Measurements from ENCODE around the gene DPP3. TPM values are rescaled to one million over a fixed set of nuclear protein-coding genes. Genes with fewer than 3 reads are reported as not detected.

The DPP3 gene
- total RNA-seq (2021; ENCODE audit: unreplicated experiment) (55.6 TPM), Bru-seq, nascent RNA (percentile 46 among the genes with signal in this experiment), BruChase-seq, experiment 1, labeled RNA remaining after a 6-hour chase (percentile 65 among the genes with signal in this experiment), BruChase-seq, experiment 2, labeled RNA remaining after a 2-hour chase (percentile 50 among the genes with signal in this experiment)
- polyA plus RNA-seq (2012): 55.7 and 59.8 TPM in 2 replicates
- long read RNA-seq, transcript DPP3-209 (18 exons, 2,974 nt): major isoform, 19 of 98 reads
- long read RNA-seq, transcript DPP3-211 (18 exons, 3,078 nt): minor isoform, 17 of 98 reads
- long read RNA-seq, partial matches to known transcripts: 50 of 98 reads
- long read RNA-seq, other reads (novel, unspliced or antisense): 12 of 98 reads

- ChIA-PET POLR2A (interaction anchor here (0.5 to 2.9 kb wide), 15 partner anchors 11 to 402 kb away, joined by 3 to 17 read pairs (median 4); partner anchors contain the start of genes BBS1, MRPL11, PELI3 and RBM14), CTCF (interaction anchor here (0.6 to 1.5 kb wide), 11 partner anchors 11 to 198 kb away, joined by 3 to 16 read pairs (median 6); partner anchors contain the start of genes MRPL11, PELI3 and RBM4B), RAD21 (ENCODE audit: low non-redundant PET in 1 of 2, low total read pairs in 2 of 2, uncharacterized antibody in 2 of 2, unreplicated experiment in 2 of 2) (interaction anchor here (0.9 to 1.0 kb wide), 2 partner anchors 41 to 198 kb away, joined by 4 to 5 read pairs; partner anchors contain the start of gene MRPL11 (in 1 of the 2))
- Histone ChIP-seq H4K20me1 (ENCODE audit: insufficient read depth) (no peaks in the 10 kb centered on the region), H3K79me2 (ENCODE audit: insufficient read depth, low read length) (peaks cover 6% of the 10 kb centered on the region; the same call in 1 of the 2 replicates), H3K9me2 (ENCODE audit: insufficient read depth) (no peaks in the 10 kb centered on the region), H3K36me3 (ENCODE audit: control insufficient read depth in 1 of 2, insufficient read depth in 2 of 2, low read length in 2 of 2) (0 out of 4 replicates have a peak, but pooled peaks cover 0 to 3% of the 10 kb centered on the region in 2 experiments), H3K4me2 (ENCODE audit: low read length) (peak within 1 kb of the TSS; percentile 89), H3K4me1 (ENCODE audit: control insufficient read depth in 1 of 2, insufficient read depth in 2 of 2, low read length in 2 of 2) (peaks cover 8 to 17% of the 10 kb centered on the region in 2 experiments; a peak in 1 of 4 replicates), H3K9ac (ENCODE audit: low read length) (peak within 1 kb of the TSS; percentile 95), H3K27me3 (ENCODE audit: insufficient read depth, low read length) (no peaks in the 10 kb centered on the region), H2AFZ (ENCODE audit: low read depth, low read length, poor library complexity, severe bottlenecking) (no peak within 1 kb of the TSS), H3K9me3 (ENCODE audit: control insufficient read depth in 1 of 2, insufficient read depth in 1 of 2, low read depth in 1 of 2, low read length in 2 of 2) (no peaks in the 10 kb centered on the region), H3K4me3 (replicated peaks in 1 of 2; ENCODE audit: low read depth in 1 of 2, low read length in 2 of 2) (peak within 1 kb of the TSS; percentile 86 to 88), H3K27ac (ENCODE audit: low read depth, low read length) (peak within 1 kb of the TSS; percentile 79)
- intact Hi-C loops (cut with micrococcal nuclease): loop anchor here (1.0 kb wide), 1 partner anchor 198 kb away; no protein-coding TSS in a partner anchor
- DNase-seq (ENCODE audit: low read depth, low spot score): peak; percentile 91
- peak; percentile 100 for TF ChIP-seq ZFX (IDR thresholded peaks at IDR 0.05)
- TF ChIP-seq YY1 (IDR thresholded peaks at IDR 0.05; ENCODE audit: extremely low read depth, insufficient replicate concordance, low read depth, low read length): peak; percentile 21
- no peak for TF ChIP-seq SP1 (IDR thresholded peaks at IDR 0.05; ENCODE audit: low read depth)
- peak; percentile 66 for TF ChIP-seq POLR2A (IDR thresholded peaks at IDR 0.05; ENCODE audit: borderline replicate concordance, extremely low read depth, insufficient read depth, insufficient read length)
- TF ChIP-seq TCF7L2 (IDR thresholded peaks at IDR 0.05; ENCODE audit: borderline replicate concordance, extremely low read depth, insufficient read depth, insufficient read length): peak; percentile 56
- no peak for TF ChIP-seq SIN3A (IDR thresholded peaks at IDR 0.05; ENCODE audit: low read depth)
- TF ChIP-seq JUND (IDR thresholded peaks at IDR 0.05): no peak
- TF ChIP-seq ELF1 (IDR thresholded peaks at IDR 0.05; ENCODE audit: borderline replicate concordance, low read depth): no peak
- no peak for TF ChIP-seq ZBTB33 (IDR thresholded peaks at IDR 0.05; ENCODE audit: extremely low read depth, insufficient replicate concordance, low read length)
- TF ChIP-seq POLR2AphosphoS5 (IDR thresholded peaks at IDR 0.05; ENCODE audit: low read depth, low read length): peak; percentile 84
- TF ChIP-seq CBX3 (IDR thresholded peaks at IDR 0.05; ENCODE audit: low read depth): no peak
- TF ChIP-seq ZNF274 (IDR thresholded peaks at IDR 0.05; ENCODE audit: low read depth, low read length): no peak
- no peak for TF ChIP-seq ATF3 (IDR thresholded peaks at IDR 0.05)
- TF ChIP-seq EZH2phosphoT487 (IDR thresholded peaks at IDR 0.05; ENCODE audit: borderline replicate concordance): no peak
- no peak for TF ChIP-seq CTCF (IDR thresholded peaks at IDR 0.05 in 2 of 3, conservative IDR thresholded peaks at IDR 0.05 in 1 of 3; ENCODE audit: borderline replicate concordance in 1 of 3, insufficient read depth in 1 of 3, low read depth in 2 of 3, low read length in 2 of 3)
- BruUV-seq (replicated peaks): TSS peak; percentile 50
- ATAC-seq: peak; percentile 90
Observed at GRCh38 chr11:66480117-66480938, at the start of gene DPP3. TSS of gene DPP3 (plus strand) at chr11:66480434. CDS start at chr11:66482201, 1,767 bp downstream.
